Stimulated activated CD8-positive, alpha-beta memory T cell treated with anti-CD3 and anti-CD28 coated beads, Interleukin-7, amount 100 ng/mL, for 1 hour (primary cell): ENCODE measurements around the gene CCM2L.

Source experiments
- DNase-seq, 2 donors: peaks; one replicate each; pipeline ENCODE4 v3.0.0-alpha.2; 2020; ENCODE audit warnings: low read depth in 2 of 2

The CCM2L gene

DNA sequence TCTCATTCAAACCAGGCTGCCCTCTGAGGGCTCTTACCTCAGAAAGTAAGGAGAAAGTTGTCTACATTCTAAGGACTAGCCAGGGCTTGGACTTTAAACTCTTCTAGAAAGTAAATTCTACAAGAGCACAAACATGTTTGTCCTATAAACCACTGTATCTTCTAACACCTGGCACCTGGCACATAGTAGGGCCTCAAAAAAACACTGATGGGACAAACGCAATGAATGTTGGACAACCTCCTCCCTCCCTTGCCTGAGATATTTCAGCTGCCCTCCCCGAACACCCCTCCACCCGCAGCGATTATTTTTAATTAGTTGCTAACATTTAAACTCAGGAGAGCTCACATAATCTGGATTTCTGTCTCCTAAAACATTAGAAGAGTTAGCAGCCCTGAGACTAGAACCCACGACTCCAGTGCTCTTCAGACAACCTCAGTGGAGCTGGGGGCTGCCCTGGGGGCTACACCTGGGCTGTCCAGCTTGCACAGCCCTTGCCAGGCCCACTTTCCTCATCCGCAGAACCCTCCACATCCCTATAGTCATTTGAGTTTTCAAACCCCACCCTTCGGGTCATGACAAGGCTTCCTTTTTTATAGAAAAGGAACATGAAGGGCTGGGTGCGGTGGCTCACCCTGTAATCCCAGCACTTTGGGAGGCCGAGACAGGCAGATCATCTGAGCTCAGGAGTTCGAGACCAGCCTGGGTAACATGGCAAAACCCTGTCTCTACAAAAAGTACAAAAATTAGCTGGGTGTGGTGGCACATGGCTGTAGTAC lies 46.7 kb downstream of the CCM2L start:
- no peak for DNase-seq

DNA sequence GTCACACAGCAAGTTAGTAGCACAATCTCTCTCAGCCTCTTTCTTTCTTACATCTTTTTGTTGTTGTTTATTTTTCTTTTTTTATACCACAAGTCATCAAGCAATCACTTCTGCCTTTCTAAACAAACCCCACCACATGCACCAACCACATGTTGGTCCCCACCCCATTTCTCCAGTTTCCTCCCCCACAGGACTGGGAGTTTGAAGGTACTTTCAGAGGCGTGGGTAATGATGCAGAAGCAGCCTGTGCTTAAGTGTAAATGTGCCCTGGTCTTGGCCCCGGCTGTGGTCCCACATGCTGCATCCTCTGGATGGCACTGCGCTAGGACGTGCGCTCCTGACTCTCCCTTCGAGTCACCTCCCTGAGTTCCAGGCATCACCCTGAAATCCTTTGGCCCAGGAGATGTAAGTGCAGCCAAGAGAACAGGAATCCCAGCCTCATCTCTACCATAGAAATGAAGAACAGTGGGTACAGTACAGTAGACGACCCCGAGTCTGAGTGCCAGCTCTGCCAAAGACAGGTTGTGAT lies 47.5 kb downstream of the CCM2L start:
- DNase-seq = no peak

DNA sequence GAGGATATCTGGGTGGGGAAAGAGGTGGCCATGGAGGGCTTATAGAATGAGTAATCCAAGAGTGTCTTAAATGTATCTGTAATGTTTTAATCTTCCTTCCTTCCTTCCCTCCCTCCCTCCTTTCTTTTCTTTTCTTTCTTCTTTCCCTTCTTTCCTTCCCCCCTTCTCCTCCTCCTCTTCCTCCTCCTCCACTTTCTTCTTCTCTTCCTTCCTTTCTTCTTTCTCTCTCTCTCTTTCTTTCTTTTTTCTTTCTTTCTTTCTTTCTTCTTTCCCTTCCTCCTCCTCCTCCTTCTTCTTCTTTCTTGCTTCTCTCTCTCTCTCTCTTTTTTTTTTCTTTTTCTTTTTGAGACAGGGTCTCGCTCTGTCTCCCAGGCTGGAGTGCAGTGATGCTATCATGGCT lies 49.0 kb downstream of the CCM2L start:
- no peak for DNase-seq

- DNase-seq = no peak
Measured at GRCh38 chr20:32062776-32063170, 52.5 kb downstream of the CCM2L start.

GRCh38 chr20:32063695-32064094 lies 53.5 kb downstream of the CCM2L start:
- no peak for DNase-seq

DNA sequence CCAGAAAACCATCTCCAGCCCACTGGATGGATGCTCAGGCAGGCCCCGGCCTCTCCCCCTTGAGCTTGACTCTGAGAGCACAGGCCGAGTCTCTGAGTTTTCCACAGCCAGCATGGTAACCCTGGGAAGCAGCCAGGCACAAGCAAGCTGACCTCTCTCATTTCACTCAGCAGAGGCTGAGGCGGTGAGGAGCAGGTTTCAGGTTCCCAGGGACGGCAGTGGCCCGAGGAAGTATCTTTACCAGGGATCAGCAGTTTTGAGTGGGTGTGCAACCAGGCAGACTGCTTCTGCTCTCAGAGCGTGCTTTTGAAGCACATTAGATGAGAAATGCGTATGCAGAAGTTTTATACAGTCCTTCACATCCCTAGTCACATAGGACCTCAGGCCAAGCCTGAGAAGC lies 54.4 kb downstream of the CCM2L start:
- DNase-seq = no peak

- no peak for DNase-seq
Measured at GRCh38 chr20:32067234-32067821, 57.1 kb downstream of the CCM2L start.

DNA sequence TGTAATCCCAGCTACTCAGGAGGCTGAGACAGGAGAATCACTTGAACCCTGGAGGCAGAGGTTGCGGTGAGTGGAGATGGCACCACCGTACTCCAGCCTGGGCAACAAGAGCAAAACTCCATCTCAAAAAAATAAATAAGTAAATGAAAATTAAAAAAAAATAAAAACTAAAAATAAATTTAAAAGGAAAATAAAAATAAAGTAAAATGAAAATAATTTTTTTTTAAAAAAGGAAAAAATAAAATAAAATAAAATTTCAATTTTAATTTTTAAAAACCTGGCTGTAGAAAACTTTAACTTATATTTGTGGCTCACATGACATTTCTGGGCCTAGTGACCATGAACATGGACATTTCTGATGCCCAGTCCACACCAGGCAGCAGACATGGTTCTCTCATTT lies 57.9 kb downstream of the CCM2L start:
- DNase-seq = no peak

DNA sequence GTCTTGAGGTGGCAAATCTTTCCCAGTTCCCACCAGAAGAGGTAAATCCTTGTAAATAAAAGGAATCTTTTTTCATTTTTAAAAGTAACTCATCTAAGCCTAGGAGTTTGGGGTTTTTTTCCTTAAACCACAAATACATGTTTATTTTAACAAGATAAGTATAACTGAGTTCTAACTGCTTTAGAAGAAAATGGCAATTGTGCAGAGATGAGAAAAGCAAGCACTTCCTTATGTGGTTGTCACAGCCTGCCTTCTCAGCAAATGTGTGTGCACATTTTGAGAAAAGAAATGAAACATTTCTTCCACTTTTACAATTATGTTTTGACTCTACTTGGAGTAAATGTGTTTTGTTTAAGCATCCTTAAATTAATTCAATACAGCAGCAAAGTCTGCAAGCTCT lies 59.5 kb downstream of the CCM2L start:
- DNase-seq = no peak

- no peak for DNase-seq
Measured at GRCh38 chr20:32070282-32070681, 60.0 kb downstream of the CCM2L start.

DNA sequence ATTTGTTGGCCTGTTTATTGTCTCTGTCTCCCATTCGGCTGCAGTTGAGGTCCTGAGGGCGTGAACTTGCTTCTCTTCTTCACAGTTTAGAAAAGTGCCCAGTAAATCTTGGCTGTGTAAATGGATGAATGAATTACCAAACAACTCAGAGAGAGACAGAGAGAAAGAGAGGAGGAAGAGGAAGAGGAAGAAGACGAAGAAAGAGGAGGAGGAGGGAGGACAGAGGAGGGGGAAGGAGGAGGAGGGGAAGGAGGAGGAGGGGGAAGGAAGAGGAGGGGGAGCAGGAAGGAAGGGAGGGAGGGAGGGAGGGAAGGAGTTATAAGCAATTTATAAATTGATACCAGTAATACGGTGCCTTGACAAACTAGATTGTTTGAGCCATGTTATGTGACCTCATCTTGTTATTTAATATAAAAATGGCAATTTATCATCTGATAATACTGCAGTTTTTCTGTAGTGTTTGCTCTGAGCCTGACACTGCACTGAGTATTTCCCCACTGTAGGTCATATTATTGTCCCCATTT lies 60.5 kb downstream of the CCM2L start:
- no peak for DNase-seq

DNA sequence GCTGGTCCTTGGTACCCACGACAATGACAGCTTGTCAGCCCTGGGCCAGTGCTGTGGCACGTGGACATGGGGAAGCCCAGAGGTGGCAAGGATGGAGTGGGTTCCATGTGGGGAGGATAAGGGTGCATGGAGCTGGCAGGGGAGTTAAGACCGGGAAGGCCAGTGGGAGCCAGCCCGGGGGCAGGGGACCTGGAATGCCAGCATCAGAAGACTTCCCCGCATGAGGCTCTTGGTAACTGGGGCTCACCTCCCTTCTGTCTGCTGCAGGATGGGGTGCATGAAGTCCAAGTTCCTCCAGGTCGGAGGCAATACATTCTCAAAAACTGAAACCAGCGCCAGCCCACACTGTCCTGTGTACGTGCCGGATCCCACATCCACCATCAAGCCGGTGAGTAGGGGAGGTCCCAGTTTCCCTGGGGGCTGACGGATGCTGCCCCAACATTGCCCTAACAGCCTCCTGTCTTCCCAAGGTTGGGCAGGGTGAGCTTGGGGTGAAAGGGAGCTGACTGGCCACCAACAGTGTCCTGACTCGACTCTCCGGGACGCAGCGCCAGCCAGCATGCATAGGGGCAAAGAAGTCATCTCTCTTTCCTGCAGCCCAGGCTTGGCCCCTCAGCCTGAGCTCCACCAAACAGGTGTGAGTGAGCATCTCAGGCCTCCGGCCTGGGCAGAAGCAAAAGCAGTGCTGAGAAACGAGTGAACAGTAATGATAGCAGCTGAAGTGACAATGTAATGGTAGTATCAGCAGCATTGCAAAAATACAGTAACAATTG lies 61.3 kb downstream of the CCM2L start:
- DNase-seq = no peak

GRCh38 chr20:32072168-32072750 lies 62.0 kb downstream of the CCM2L start:
- DNase-seq = no peak

GRCh38 chr20:32075534-32075933 lies 65.3 kb downstream of the CCM2L start:
- DNase-seq = no peak

DNA sequence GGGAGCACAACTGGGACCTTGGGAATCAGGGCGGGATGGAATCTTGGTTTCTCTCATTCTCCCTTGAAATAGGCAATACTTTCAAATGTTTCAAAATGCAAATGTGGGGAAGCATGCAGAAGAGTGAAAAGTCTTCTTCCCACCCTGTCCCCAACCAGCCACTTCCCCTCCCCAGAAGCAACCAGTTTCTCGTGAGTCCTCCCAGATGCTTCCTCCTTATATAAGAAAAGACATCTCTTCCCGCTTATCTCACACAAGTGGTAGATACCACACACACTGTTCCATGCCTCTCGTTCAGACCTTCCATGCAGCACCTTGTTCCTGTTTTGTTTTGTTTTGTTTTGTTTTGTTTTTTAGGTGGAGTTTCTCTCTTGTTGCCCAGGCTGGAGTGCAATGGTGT lies 67.0 kb downstream of the CCM2L start:
- no peak for DNase-seq

DNA sequence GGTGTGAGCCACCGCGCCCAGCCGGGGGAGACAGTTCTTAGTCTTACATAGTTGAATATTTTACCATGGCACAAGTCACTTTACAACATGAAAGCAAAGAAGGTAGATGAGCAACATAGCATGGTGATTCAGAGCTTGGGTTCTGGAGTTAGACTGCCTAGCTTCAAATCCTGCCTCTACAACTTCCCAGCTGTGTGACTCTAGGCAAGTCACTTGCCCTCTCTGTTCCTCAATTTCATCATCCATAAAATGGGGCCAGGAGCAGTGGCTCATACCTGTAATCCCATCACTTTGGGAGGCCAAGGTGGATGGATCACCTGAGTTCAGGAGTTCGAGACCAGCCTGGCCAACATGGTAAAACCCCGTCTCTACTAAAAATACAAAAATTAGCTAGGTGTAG lies 68.1 kb downstream of the CCM2L start:
- no peak for DNase-seq

GRCh38 chr20:32078791-32079190 lies 68.6 kb downstream of the CCM2L start:
- DNase-seq = no peak

DNA sequence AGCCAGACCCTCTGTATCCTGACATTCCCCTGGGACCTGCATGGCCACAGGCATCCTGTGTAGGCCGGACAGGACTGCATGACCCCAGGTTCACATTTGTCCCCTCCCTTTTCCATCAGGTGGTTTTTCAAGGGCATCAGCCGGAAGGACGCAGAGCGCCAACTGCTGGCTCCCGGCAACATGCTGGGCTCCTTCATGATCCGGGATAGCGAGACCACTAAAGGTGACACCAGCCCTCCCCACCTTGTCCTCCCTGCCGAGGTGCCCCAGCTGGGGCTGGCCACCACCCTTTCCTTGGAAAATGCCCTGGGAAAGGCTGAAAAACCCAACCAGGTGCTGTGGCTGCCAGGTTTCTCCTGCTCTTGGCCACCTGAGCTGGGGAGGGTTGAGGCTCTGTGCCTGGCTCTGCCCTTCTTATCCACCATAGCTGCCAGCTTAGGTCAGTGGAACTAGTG lies 69.4 kb downstream of the CCM2L start:
- DNase-seq = no peak

DNA sequence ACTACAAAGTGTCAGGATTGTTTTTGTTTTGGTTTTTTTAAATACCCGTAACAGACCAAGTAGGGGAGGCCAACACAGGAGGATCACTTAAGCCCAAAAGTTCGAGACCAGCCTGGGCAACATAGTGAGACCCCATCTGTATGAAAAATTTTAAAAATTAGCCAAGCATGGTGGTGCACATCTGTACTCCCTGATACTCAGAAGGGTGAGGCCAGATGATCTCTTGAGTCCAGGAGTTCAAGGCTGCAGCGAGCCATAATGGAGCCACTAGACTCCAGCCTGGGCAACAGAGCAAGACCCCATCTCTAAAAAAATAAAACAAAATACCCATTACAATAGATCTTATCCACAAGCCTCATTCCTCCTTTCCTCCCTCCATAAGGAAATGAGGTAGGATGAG lies 70.5 kb downstream of the CCM2L start:
- no peak for DNase-seq
